ENCODE measurements around the gene AMN1.
"Not testable (repeated sequence)": the region's sequence is repeated elsewhere in the genome, so short reads cannot be mapped to it uniquely, and the experiment has no call there.

DNA sequence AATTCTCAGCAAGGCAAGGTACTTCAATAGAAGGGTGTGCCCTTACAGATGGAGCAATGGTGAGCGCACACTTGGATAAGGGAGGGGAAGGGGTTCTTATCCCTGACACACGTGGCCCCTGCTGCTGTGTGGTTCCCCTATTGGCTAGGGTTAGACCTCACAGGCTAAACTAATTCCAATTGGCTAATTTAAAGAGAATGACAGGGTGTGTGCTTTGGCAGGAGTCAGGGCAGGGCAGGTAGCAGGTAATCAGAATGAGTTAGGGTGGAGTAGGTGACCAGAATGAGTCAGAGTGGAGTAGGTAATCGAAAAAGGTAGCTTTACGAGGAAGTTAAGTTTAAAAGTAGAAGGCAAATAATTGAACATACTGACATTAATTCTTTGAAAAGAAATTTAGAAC, 15.5 kb upstream of the AMN1 start:
- not testable (repeated sequence) for TF ChIP-seq SMC3 (IDR thresholded peaks at IDR 0.05; ENCODE audit: low read depth, low read length); POLR2A (IDR thresholded peaks at IDR 0.05; ENCODE audit: low read depth, low read length); RAD21 (IDR thresholded peaks at IDR 0.05; ENCODE audit: low read length); BHLHE40 (IDR thresholded peaks at IDR 0.05; ENCODE audit: low read depth, low read length); MXI1 (IDR thresholded peaks at IDR 0.05; ENCODE audit: borderline replicate concordance, low read depth, low read length); CHD1 (IDR thresholded peaks at IDR 0.05; ENCODE audit: low read depth, low read length); MAZ (IDR thresholded peaks at IDR 0.05; ENCODE audit: borderline replicate concordance, low read depth, low read length)
- TF ChIP-seq, protein P1, sequence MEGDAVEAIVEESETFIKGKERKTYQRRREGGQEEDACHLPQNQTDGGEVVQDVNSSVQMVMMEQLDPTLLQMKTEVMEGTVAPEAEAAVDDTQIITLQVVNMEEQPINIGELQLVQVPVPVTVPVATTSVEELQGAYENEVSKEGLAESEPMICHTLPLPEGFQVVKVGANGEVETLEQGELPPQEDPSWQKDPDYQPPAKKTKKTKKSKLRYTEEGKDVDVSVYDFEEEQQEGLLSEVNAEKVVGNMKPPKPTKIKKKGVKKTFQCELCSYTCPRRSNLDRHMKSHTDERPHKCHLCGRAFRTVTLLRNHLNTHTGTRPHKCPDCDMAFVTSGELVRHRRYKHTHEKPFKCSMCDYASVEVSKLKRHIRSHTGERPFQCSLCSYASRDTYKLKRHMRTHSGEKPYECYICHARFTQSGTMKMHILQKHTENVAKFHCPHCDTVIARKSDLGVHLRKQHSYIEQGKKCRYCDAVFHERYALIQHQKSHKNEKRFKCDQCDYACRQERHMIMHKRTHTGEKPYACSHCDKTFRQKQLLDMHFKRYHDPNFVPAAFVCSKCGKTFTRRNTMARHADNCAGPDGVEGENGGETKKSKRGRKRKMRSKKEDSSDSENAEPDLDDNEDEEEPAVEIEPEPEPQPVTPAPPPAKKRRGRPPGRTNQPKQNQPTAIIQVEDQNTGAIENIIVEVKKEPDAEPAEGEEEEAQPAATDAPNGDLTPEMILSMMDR (conservative IDR thresholded peaks at IDR 0.05; ENCODE audit: low read depth, low read length): not testable (repeated sequence)
- TF ChIP-seq, protein P2, sequence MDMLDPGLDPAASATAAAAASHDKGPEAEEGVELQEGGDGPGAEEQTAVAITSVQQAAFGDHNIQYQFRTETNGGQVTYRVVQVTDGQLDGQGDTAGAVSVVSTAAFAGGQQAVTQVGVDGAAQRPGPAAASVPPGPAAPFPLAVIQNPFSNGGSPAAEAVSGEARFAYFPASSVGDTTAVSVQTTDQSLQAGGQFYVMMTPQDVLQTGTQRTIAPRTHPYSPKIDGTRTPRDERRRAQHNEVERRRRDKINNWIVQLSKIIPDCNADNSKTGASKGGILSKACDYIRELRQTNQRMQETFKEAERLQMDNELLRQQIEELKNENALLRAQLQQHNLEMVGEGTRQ (IDR thresholded peaks at IDR 0.05; ENCODE audit: low read depth, low read length): not testable (repeated sequence)
- TF ChIP-seq, protein P3, sequence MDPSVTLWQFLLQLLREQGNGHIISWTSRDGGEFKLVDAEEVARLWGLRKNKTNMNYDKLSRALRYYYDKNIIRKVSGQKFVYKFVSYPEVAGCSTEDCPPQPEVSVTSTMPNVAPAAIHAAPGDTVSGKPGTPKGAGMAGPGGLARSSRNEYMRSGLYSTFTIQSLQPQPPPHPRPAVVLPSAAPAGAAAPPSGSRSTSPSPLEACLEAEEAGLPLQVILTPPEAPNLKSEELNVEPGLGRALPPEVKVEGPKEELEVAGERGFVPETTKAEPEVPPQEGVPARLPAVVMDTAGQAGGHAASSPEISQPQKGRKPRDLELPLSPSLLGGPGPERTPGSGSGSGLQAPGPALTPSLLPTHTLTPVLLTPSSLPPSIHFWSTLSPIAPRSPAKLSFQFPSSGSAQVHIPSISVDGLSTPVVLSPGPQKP (IDR thresholded peaks at IDR 0.05; ENCODE audit: borderline replicate concordance, low read depth, low read length): not testable (repeated sequence)
